SU-DHL-6 (cell line): ENCODE measurements around the gene EFCAB8.

Experiments used
- H2AFZ ChIP-seq: fragments of 200-600 bp; sonication (generic); 2 replicates; pipeline ENCODE4 v1.6.1; 2014; ENCODE audit warnings: low read depth, mild to moderate bottlenecking, moderate library complexity, mixed read lengths, antibody characterized with exemption, low read length; ENCODE audit not compliant: severe bottlenecking
- H3F3A ChIP-seq: fragments of 200-600 bp; shearing (Covaris generic); 2 replicates; pipeline ENCODE4 v1.6.0; 2016; ENCODE audit warnings: antibody characterized with exemption, mild to moderate bottlenecking; ENCODE audit not compliant: insufficient read depth
- H3K27ac ChIP-seq: fragments of 200-600 bp; sonication (generic); 2 replicates; pipeline ENCODE4 v1.5.1; 2016; ENCODE audit warnings: low read depth, mild to moderate bottlenecking, low read length, moderate library complexity, mixed read lengths
- H3K27me3 ChIP-seq: fragments of 200-600 bp; sonication (generic), shearing (Covaris generic); 2 replicates; pipeline ENCODE4 v1.6.0; 2014; ENCODE audit warnings: mild to moderate bottlenecking, low read length
- H3K36me3 ChIP-seq: fragments of 200-600 bp; sonication (generic); 2 replicates; pipeline ENCODE4 v1.6.1; 2014; ENCODE audit warnings: mild to moderate bottlenecking, low read length, mixed read lengths
- H3K4me2 ChIP-seq: fragments of 300-600, 200-600 bp; shearing (Covaris generic), sonication (generic); 2 replicates; pipeline ENCODE4 v1.6.0; 2014; ENCODE audit warnings: low read length, low read depth, mild to moderate bottlenecking; ENCODE audit not compliant: poor library complexity, severe bottlenecking
- H3K4me3 ChIP-seq: fragments of 200-600 bp; sonication (generic); 2 replicates; pipeline ENCODE4 v1.5.1; 2014; ENCODE audit warnings: antibody characterized with exemption, low read length, mild to moderate bottlenecking, mixed read lengths; ENCODE audit not compliant: insufficient read depth, poor library complexity, severe bottlenecking
- H3K79me2 ChIP-seq: fragments of 200-600 bp; sonication (generic); 2 replicates; pipeline ENCODE4 v1.6.1; 2014; ENCODE audit warnings: mild to moderate bottlenecking, low read length, moderate library complexity; ENCODE audit not compliant: insufficient read depth
- H3K9ac ChIP-seq: fragments of 200-600 bp; sonication (generic); 2 replicates; pipeline ENCODE4 v1.7.0; 2014; ENCODE audit warnings: mild to moderate bottlenecking, low read length
- H3K9me2 ChIP-seq: fragments of 200-600 bp; sonication (generic); replicated peaks from 2 replicates; pipeline ENCODE4 v1.6.1; 2014; ENCODE audit warnings: low read length; ENCODE audit not compliant: insufficient read depth
- H3K9me3 ChIP-seq: fragments of 200-600 bp; sonication (generic); 2 replicates; pipeline ENCODE4 v1.6.1; 2014; ENCODE audit warnings: low read length, mixed read lengths; ENCODE audit not compliant: insufficient read depth
- H4K20me1 ChIP-seq: fragments of 200-600 bp; sonication (generic); 2 replicates; pipeline ENCODE4 v1.6.1; 2014; ENCODE audit warnings: low read depth, mild to moderate bottlenecking, antibody characterized with exemption, low read length, moderate library complexity, mixed read lengths
- CTCF ChIP-seq: fragments of 200-600 bp; sonication (generic); IDR thresholded peaks from one replicate; pipeline ENCODE4 v1.5.1; 2017; ENCODE audit warnings: antibody characterized with exemption, mild to moderate bottlenecking, low read length, moderate library complexity; ENCODE audit not compliant: insufficient read depth, poor library complexity, severe bottlenecking
- EZH2phosphoT487 ChIP-seq: fragments of 200-600 bp; sonication (generic), shearing (Covaris generic); conservative IDR thresholded peaks from 2 replicates; pipeline ENCODE4 v1.6.1; 2018; ENCODE audit warnings: mild to moderate bottlenecking, antibody characterized with exemption, low read length, moderate library complexity, mixed read lengths

Gene EFCAB8

GRCh38 chr20:32993496-32994050 is 134.8 kb downstream of the EFCAB8 start:
- Histone ChIP-seq H3K9ac (no peak overlapping the region), H3K4me2 (no peak overlapping the region), H3K9me3 (peaks cover 10% of the 10 kb centered on the region), H3F3A (no peaks in the 10 kb centered on the region), H3K27me3 (peaks cover 4% of the 10 kb centered on the region; the same call in 1 of the 2 replicates), H4K20me1 (no peaks in the 10 kb centered on the region), H3K4me3 (no peak overlapping the region), H3K27ac (no peak overlapping the region), H3K9me2 (no peaks in the 10 kb centered on the region), H2AFZ (no peak overlapping the region), H3K36me3 (no peaks in the 10 kb centered on the region), H3K79me2 (no peaks in the 10 kb centered on the region)
- no peak for TF ChIP-seq CTCF
- no peak for TF ChIP-seq EZH2phosphoT487

GRCh38 chr20:32995802-32996201 is 137.1 kb downstream of the EFCAB8 start:
- Histone ChIP-seq H3K27me3 (peaks cover 4% of the 10 kb centered on the region; the same call in 1 of the 2 replicates), H3K9ac (no peak overlapping the region), H3K36me3 (no peaks in the 10 kb centered on the region), H3K4me3 (no peak overlapping the region), H3K9me3 (peaks cover 10% of the 10 kb centered on the region), H3K27ac (no peak overlapping the region), H3F3A (no peaks in the 10 kb centered on the region), H2AFZ (no peak overlapping the region), H3K9me2 (no peaks in the 10 kb centered on the region), H4K20me1 (no peaks in the 10 kb centered on the region), H3K4me2 (no peak overlapping the region), H3K79me2 (no peaks in the 10 kb centered on the region)
- no peak for TF ChIP-seq EZH2phosphoT487
- no peak for TF ChIP-seq CTCF

GRCh38 chr20:32997431-32997830 is 138.7 kb downstream of the EFCAB8 start:
- H3K27me3 ChIP-seq = peaks cover 4% of the 10 kb centered on the region; the same call in 1 of the 2 replicates
- no peak for TF ChIP-seq CTCF
- no peak for TF ChIP-seq EZH2phosphoT487
- no peaks in the 10 kb centered on the region for H3K36me3 ChIP-seq
- no peaks in the 10 kb centered on the region for H3K79me2 ChIP-seq
- no peaks in the 10 kb centered on the region for H4K20me1 ChIP-seq
- no peaks in the 10 kb centered on the region for H3K9me2 ChIP-seq
- H3K4me3 ChIP-seq = no peak overlapping the region
- no peak overlapping the region for H3K27ac ChIP-seq
- H3K9ac ChIP-seq = no peak overlapping the region
- H3K4me2 ChIP-seq = no peak overlapping the region
- H3F3A ChIP-seq = no peaks in the 10 kb centered on the region
- peaks cover 10% of the 10 kb centered on the region for H3K9me3 ChIP-seq
- no peak overlapping the region for H2AFZ ChIP-seq
